IMR-90 (cell line): ENCODE measurements around the gene NHLRC2. TPM values are rescaled to one million over a fixed set of nuclear protein-coding genes. Genes with fewer than 3 reads are reported as not detected.

Experiments used
- ATAC-seq: fragments of 200-7000 bp; cut with Tn5 transposase; 2 replicates; pipeline ENCODE4 v1.9.1; 2020; ENCODE audit warnings: low read depth, mild to moderate bottlenecking, moderate library complexity
- BruUV-seq: library from RNA; stranded (reverse); fragments of 400-500 nt; replicated peaks from 2 replicates; lab custom pipeline; 2021; lab: Mats Ljungman, UMichigan
- CTCF ChIA-PET: fragments of 300-600 bp; formaldehyde crosslinking; extraction: SDS; loops from one replicate; lab custom pipeline; 2021; ENCODE audit warnings: antibody characterized with exemption; lab: Yijun Ruan, JAX
- POLR2A ChIA-PET: fragments of 300-600 bp; sonication (Branson Sonifier 250); formaldehyde crosslinking; loops from one replicate; lab custom pipeline; 2022; ENCODE audit warnings: antibody characterized with exemption; ENCODE audit not compliant: unreplicated experiment; lab: Charles Lee
- DNase-seq: peaks from one replicate; pipeline ENCODE4 v3.0.0; 2013
- H2AFZ ChIP-seq: replicated peaks from 2 replicates; pipeline ENCODE3; 2013; ENCODE audit warnings: low read length, mild to moderate bottlenecking; ENCODE audit not compliant: poor library complexity
- H2AK5ac ChIP-seq: 2 replicates; pipeline ENCODE4 v1.6.1; 2013; ENCODE audit warnings: low read depth, low read length, inconsistent platforms
- H2AK9ac ChIP-seq: replicated peaks from 2 replicates; pipeline ENCODE3; 2013; ENCODE audit warnings: mild to moderate bottlenecking, low read depth, low read length, moderate library complexity; ENCODE audit not compliant: poor library complexity
- H2BK120ac ChIP-seq: 2 replicates; pipeline ENCODE4 v1.6.1; 2013; ENCODE audit warnings: low read depth, low read length, inconsistent platforms
- H2BK15ac ChIP-seq: 3 replicates; pipeline ENCODE4 v1.6.1; 2013; ENCODE audit warnings: low read depth, low read length, inconsistent platforms
- H2BK20ac ChIP-seq: 2 replicates; pipeline ENCODE4 v1.6.1; 2013; ENCODE audit warnings: low read depth, mild to moderate bottlenecking, inconsistent platforms, low read length, moderate library complexity
- H2BK5ac ChIP-seq: 2 replicates; pipeline ENCODE4 v1.6.1; 2013; ENCODE audit warnings: mild to moderate bottlenecking, low read depth, low read length, inconsistent platforms; ENCODE audit not compliant: poor library complexity, severe bottlenecking
- H3K14ac ChIP-seq: replicated peaks from 2 replicates; pipeline ENCODE4 v1.6.1; 2013; ENCODE audit warnings: low read depth, low read length, inconsistent platforms
- H3K18ac ChIP-seq: 2 replicates; pipeline ENCODE4 v1.6.1; 2013; ENCODE audit warnings: low read depth, low read length, control low read depth
- H3K23ac ChIP-seq: 2 replicates; pipeline ENCODE4 v1.6.1; 2013; ENCODE audit warnings: low read depth, low read length, inconsistent platforms
- H3K27ac ChIP-seq: 2 replicates; pipeline ENCODE4 v1.5.1; 2013; ENCODE audit warnings: mild to moderate bottlenecking, control low read depth, low read length; ENCODE audit not compliant: insufficient read depth
- H3K27me3 ChIP-seq: 2 replicates; pipeline ENCODE4 v1.6.1; 2013; ENCODE audit warnings: low read length; ENCODE audit not compliant: control insufficient read depth, insufficient read depth
- H3K36me3 ChIP-seq: 2 replicates; pipeline ENCODE4 v1.6.1; 2013; ENCODE audit warnings: low read length, mixed read lengths; ENCODE audit not compliant: control insufficient read depth, insufficient read depth
- H3K4ac ChIP-seq: 2 replicates; pipeline ENCODE4 v1.6.1; 2013; ENCODE audit warnings: low read depth, low read length, inconsistent platforms
- H3K4me1 ChIP-seq: 2 replicates; pipeline ENCODE4 v1.6.1; 2013; ENCODE audit warnings: low read length, mixed read lengths; ENCODE audit not compliant: control insufficient read depth, insufficient read depth
- H3K4me2 ChIP-seq: 2 replicates; pipeline ENCODE4 v1.6.1; 2013; ENCODE audit warnings: low read depth, mild to moderate bottlenecking, control low read depth, low read length, moderate library complexity
- H3K4me3 ChIP-seq: 2 replicates; pipeline ENCODE4 v1.5.1; 2013; ENCODE audit warnings: low read depth, mild to moderate bottlenecking, control low read depth, low read length, moderate library complexity; ENCODE audit not compliant: insufficient read depth
- H3K56ac ChIP-seq: 2 replicates; pipeline ENCODE4 v1.6.1; 2013; ENCODE audit warnings: low read length, inconsistent platforms; ENCODE audit not compliant: insufficient read depth; ENCODE audit errors: extremely low read depth
- H3K79me1 ChIP-seq, 2 experiments: 2 replicates each; pipeline ENCODE4 v1.6.1; 2013; ENCODE audit warnings: low read length in 2 of 2, inconsistent platforms in 1 of 2, low read depth in 1 of 2
- H3K9ac ChIP-seq: 2 replicates; pipeline ENCODE4 v1.6.1; 2013; ENCODE audit warnings: low read depth, low read length, control low read depth
- H3K9me1 ChIP-seq: 2 replicates; pipeline ENCODE4 v1.6.1; 2013; ENCODE audit warnings: low read length, inconsistent platforms; ENCODE audit not compliant: insufficient read depth
- H3K9me3 ChIP-seq: 2 replicates; pipeline ENCODE4 v1.6.1; 2013; ENCODE audit warnings: low read length; ENCODE audit not compliant: control insufficient read depth, insufficient read depth
- H4K20me1 ChIP-seq: 2 replicates; pipeline ENCODE4 v1.6.1; 2013; ENCODE audit warnings: low read length, inconsistent platforms; ENCODE audit not compliant: insufficient read depth
- H4K5ac ChIP-seq: 2 replicates; pipeline ENCODE4 v1.6.1; 2013; ENCODE audit warnings: mild to moderate bottlenecking, low read depth, low read length, control low read depth
- H4K8ac ChIP-seq, 2 experiments: 2 replicates each; pipeline ENCODE4 v1.6.1; 2013; ENCODE audit warnings: low read depth in 2 of 2, low read length in 2 of 2, control low read depth in 1 of 2, inconsistent platforms in 1 of 2
- H4K91ac ChIP-seq: 2 replicates; pipeline ENCODE4 v1.6.1; 2013; ENCODE audit warnings: low read depth, low read length, inconsistent platforms; ENCODE audit not compliant: insufficient read depth
- FOS ChIP-seq: fragments of 150-350 bp; IDR thresholded peaks from 2 replicates; pipeline ENCODE4 v1.6.1; 2016; ENCODE audit warnings: low read depth, low read length
- MAZ ChIP-seq: IDR thresholded peaks from 2 replicates; pipeline ENCODE4 v1.6.1; 2012; ENCODE audit warnings: low read depth, mild to moderate bottlenecking, low read length, improper control_type of control experiment, moderate library complexity, borderline replicate concordance
- MXI1 ChIP-seq: IDR thresholded peaks from 2 replicates; pipeline ENCODE4 v1.6.1; 2012; ENCODE audit warnings: low read depth, mild to moderate bottlenecking, low read length, moderate library complexity, borderline replicate concordance
- NFE2L2 ChIP-seq: fragments of 150-350 bp; IDR thresholded peaks from 2 replicates; pipeline ENCODE4 v1.6.1; 2016; ENCODE audit warnings: low read depth, mild to moderate bottlenecking, low read length
- RAD21 ChIP-seq: IDR thresholded peaks from 2 replicates; pipeline ENCODE4 v1.6.1; 2012; ENCODE audit warnings: low read length, improper control_type of control experiment
- RFX5 ChIP-seq: IDR thresholded peaks from 2 replicates; pipeline ENCODE4 v1.8.0; 2012; ENCODE audit warnings: low read depth, mild to moderate bottlenecking, low read length, moderate library complexity
- WGBS, 2 experiments: methylation state at CpG; one replicate each; pipeline versions ENCODE4 v1.1.5 to v1.1.7; 2013; ENCODE audit warnings: missing lambda C conversion rate in 2 of 2; ENCODE audit not compliant: insufficient read length in 1 of 2; ENCODE audit errors: extremely low coverage in 2 of 2; 5-methylcytosine and 5-hydroxymethylcytosine counted together
- dilution Hi-C: fragments of 300-500 bp; cut with HindIII; formaldehyde crosslinking; loops from one replicate; pipeline ENCODE4 v1.14.3; 2018; ENCODE audit warnings: low sequenced_read_pairs; ENCODE audit not compliant: unreplicated experiment
- in situ Hi-C: fragments of 300-500 bp; cut with MboI; formaldehyde crosslinking; loops from 3 replicates; pipeline ENCODE4 v1.14.3; 2019; ENCODE audit warnings: low sequenced_read_pairs, inconsistent platforms, mixed read lengths
- intact Hi-C: fragments of 100-400 bp; cut with micrococcal nuclease; formaldehyde crosslinking; loops from 2 replicates; pipeline ENCODE4 v1.10.0; 2022
- polyA plus RNA-seq, 3 experiments: library from polyadenylated mRNA; depleted of rRNA; stranded (reverse); fragments of >200 nt; gene quantifications; 2 replicates each; pipeline ENCODE4 v1.2.3, GENCODE V29; 2012; ENCODE audit warnings: low replicate concordance in 1 of 3
- total RNA-seq: library from RNA; depleted of rRNA; stranded (reverse); fragments of >200 nt; gene quantifications from 2 replicates; pipeline ENCODE4 v1.2.3, GENCODE V29; 2012
- TF ChIP-seq, protein P1 (sequence below): fragments of 150-350 bp; IDR thresholded peaks from 2 replicates; pipeline ENCODE4 v1.6.1; 2017; ENCODE audit warnings: mild to moderate bottlenecking, antibody characterized with exemption, low read length, low read depth

The NHLRC2 gene
- total and polyA plus RNA-seq, 2 of the 4 experiments (the other 2 are of a cell fraction) = 3.0 to 11.8 TPM

DNA sequence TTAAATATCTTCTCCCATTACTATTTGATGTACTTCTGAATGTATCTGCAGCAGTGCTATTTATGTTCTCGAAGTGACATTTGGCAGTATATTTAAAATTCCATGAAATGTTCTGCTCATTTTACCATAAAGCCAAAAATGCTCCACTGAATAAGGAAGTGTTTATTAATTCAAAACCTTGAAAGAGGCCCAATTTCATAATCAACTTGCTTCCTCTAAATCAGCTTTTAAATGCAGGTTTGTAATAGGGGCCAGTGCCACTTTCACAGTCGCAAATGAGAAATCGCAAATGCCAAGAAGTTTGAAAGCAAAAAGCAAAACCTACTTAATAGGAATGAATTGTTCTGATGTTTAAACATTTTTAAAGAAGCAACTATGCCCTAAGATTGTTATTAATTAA, 11.4 kb downstream of the NHLRC2 start:
- no peak overlapping the region for H3K18ac ChIP-seq
- WGBS, 2 experiments = no CpG with 5 or more reads among the region's 3 CpGs
- H3K23ac ChIP-seq = no peak overlapping the region
- no TSS peak for BruUV-seq
- H3K4ac ChIP-seq = no peak overlapping the region
- H4K5ac ChIP-seq = no peak overlapping the region
- no peak overlapping the region for H3K27ac ChIP-seq
- H2BK120ac ChIP-seq = no peak overlapping the region
- no peaks in the 10 kb centered on the region for H3K9me1 ChIP-seq
- no peaks in the 10 kb centered on the region for H3K4me1 ChIP-seq
- H3K9me3 ChIP-seq = no peaks in the 10 kb centered on the region
- ATAC-seq = no peak
- no peak overlapping the region for H3K4me2 ChIP-seq
- POLR2A ChIA-PET = no interaction called here
- H2BK20ac ChIP-seq = no peak overlapping the region
- H3K27me3 ChIP-seq = no peaks in the 10 kb centered on the region
- H2BK15ac ChIP-seq = no peak overlapping the region
- no peaks in the 10 kb centered on the region for H4K20me1 ChIP-seq
- H3K79me1 ChIP-seq = peaks cover 6 to 18% of the 10 kb centered on the region in 2 experiments; a peak in 3 of 4 replicates
- H2BK5ac ChIP-seq = no peak overlapping the region
- peaks cover 5% of the 10 kb centered on the region for H3K36me3 ChIP-seq
- CTCF ChIA-PET = no interaction called here
- no peak overlapping the region for H4K91ac ChIP-seq
- dilution Hi-C loops (no loop called here), intact Hi-C loops (no loop called here), in situ Hi-C loops (no loop called here)
- TF ChIP-seq MXI1 = no peak
- TF ChIP-seq, protein P1, sequence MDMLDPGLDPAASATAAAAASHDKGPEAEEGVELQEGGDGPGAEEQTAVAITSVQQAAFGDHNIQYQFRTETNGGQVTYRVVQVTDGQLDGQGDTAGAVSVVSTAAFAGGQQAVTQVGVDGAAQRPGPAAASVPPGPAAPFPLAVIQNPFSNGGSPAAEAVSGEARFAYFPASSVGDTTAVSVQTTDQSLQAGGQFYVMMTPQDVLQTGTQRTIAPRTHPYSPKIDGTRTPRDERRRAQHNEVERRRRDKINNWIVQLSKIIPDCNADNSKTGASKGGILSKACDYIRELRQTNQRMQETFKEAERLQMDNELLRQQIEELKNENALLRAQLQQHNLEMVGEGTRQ = no peak
- TF ChIP-seq NFE2L2 = no peak
- no peak for TF ChIP-seq MAZ
- no peak for TF ChIP-seq RAD21
- no peak for TF ChIP-seq FOS
- TF ChIP-seq RFX5 = no peak
- no peak overlapping the region for H2AK9ac ChIP-seq
- no peak overlapping the region for H3K9ac ChIP-seq
- H3K14ac ChIP-seq = no peak overlapping the region
- H3K56ac ChIP-seq = no peak overlapping the region
- no peak for DNase-seq
- H2AK5ac ChIP-seq = no peak overlapping the region
- H4K8ac ChIP-seq = no peak overlapping the region
- no peak overlapping the region for H3K4me3 ChIP-seq
- H2AFZ ChIP-seq = no peak overlapping the region
